HepG2 (cell line): ENCODE data around the gene ABCC1. TPM values are rescaled to one million over a fixed set of nuclear protein-coding genes. Genes with fewer than 3 reads are reported as not detected.
A peak's percentile ranks its signal among the peaks of the same experiment; 100 is the strongest.

Experiments used
- ATAC-seq: fragments of 200-7000 bp; cut with Tn5 transposase; 3 replicates; pipeline ENCODE4 v1.9.1; 2020; ENCODE audit warnings: mild to moderate bottlenecking, moderate library complexity
- BruUV-seq: library from RNA; stranded (reverse); fragments of 400-500 nt; replicated peaks from 2 replicates; lab custom pipeline; 2021; lab: Mats Ljungman, UMichigan
- CTCF ChIA-PET: fragments of 300-600 bp; formaldehyde crosslinking; extraction: SDS; loops from one replicate; lab custom pipeline; 2021; ENCODE audit warnings: low total read pairs, inconsistent platforms, low intra/inter-chr PET ratio; lab: Yijun Ruan, JAX
- POLR2A ChIA-PET: fragments of 350-600 bp; sonication (Branson Sonifier 250); formaldehyde crosslinking; loops from one replicate; lab custom pipeline; 2020; ENCODE audit warnings: antibody characterized with exemption, inconsistent platforms; lab: Yijun Ruan, JAX
- DNase-seq: peaks from one replicate; pipeline ENCODE4 v3.0.0-alpha.2; 2015; ENCODE audit warnings: low spot score
- FAIRE-seq: peaks from 3 replicates; lab custom pipeline; 2011; peaks lifted over from hg19 to GRCh38; lab: Jason Lieb, UNC
- H2AFZ ChIP-seq: one replicate; pipeline ENCODE4 v1.6.1; 2011; ENCODE audit warnings: low read length, inconsistent platforms
- H3K27ac ChIP-seq: fragments of 300-600 bp; 3 replicates; pipeline ENCODE4 v1.8.0; 2011; ENCODE audit warnings: mixed run types, mild to moderate bottlenecking, mixed read lengths, low read length, inconsistent platforms; ENCODE audit not compliant: insufficient read depth; ENCODE audit errors: extremely low read length
- H3K27me3 ChIP-seq, 2 experiments: fragments of 200-600 bp in 1 of 2; 2 replicates in 1 of 2; 3 replicates in 1 of 2; pipeline versions ENCODE4 v1.6.0 to v1.8.0; 2011; ENCODE audit warnings: low read length in 2 of 2, mild to moderate bottlenecking in 2 of 2, moderate library complexity in 2 of 2, inconsistent platforms in 1 of 2; ENCODE audit not compliant: insufficient read depth in 2 of 2, control insufficient read depth in 1 of 2
- H3K36me3 ChIP-seq, 2 experiments: fragments of 200-600 bp in 1 of 2; replicated peaks in 1 of 2; 2 replicates in 1 of 2; 3 replicates in 1 of 2; pipeline versions ENCODE4 v1.5.1 to v1.8.0; 2011; ENCODE audit warnings: low read length in 2 of 2, inconsistent platforms in 1 of 2; ENCODE audit not compliant: insufficient read depth in 2 of 2, control insufficient read depth in 1 of 2
- H3K4me1 ChIP-seq: 2 replicates; pipeline ENCODE4 v1.5.1; 2012; ENCODE audit warnings: low read length, inconsistent platforms; ENCODE audit not compliant: insufficient read depth
- H3K4me2 ChIP-seq: 2 replicates; pipeline ENCODE4 v1.6.0; 2011; ENCODE audit warnings: low read depth, low read length, inconsistent platforms
- H3K4me3 ChIP-seq, 3 experiments: fragments of 200-600 bp in 1 of 3; sonication (generic), shearing (Covaris generic) in 1 of 3; replicated peaks in 1 of 3; 2 replicates each; pipeline ENCODE4 v1.5.1; 2011 to 2016; ENCODE audit warnings: low read length in 3 of 3, inconsistent platforms in 2 of 3, low read depth in 2 of 3, mild to moderate bottlenecking in 2 of 3, control low read depth in 1 of 3, mixed read lengths in 1 of 3; ENCODE audit not compliant: insufficient read depth in 1 of 3
- H3K79me2 ChIP-seq: one replicate; pipeline ENCODE4 v1.6.1; 2011; ENCODE audit warnings: low read length, inconsistent platforms; ENCODE audit not compliant: insufficient read depth
- H3K9ac ChIP-seq: 2 replicates; pipeline ENCODE4 v1.6.0; 2011; ENCODE audit warnings: mild to moderate bottlenecking, low read depth, low read length, inconsistent platforms; ENCODE audit not compliant: insufficient read depth
- H3K9me3 ChIP-seq: 2 replicates; pipeline ENCODE4 v1.5.1; 2012; ENCODE audit warnings: mild to moderate bottlenecking, low read length
- H4K20me1 ChIP-seq: 2 replicates; pipeline ENCODE4 v1.6.0; 2011; ENCODE audit warnings: inconsistent platforms, mild to moderate bottlenecking, low read length, moderate library complexity; ENCODE audit not compliant: insufficient read depth
- ASH2L ChIP-seq: fragments of 300-600, 200-600 bp; sonication (generic); IDR thresholded peaks from 2 replicates; pipeline ENCODE4 v1.7.0; 2017; ENCODE audit warnings: low read depth, mild to moderate bottlenecking, moderate library complexity, mixed read lengths, low read length; ENCODE audit not compliant: insufficient read length
- ATM ChIP-seq: fragments of 450-650 bp; IDR thresholded peaks from 2 replicates; pipeline ENCODE4 v1.7.1; 2017; ENCODE audit warnings: mild to moderate bottlenecking, borderline replicate concordance
- GATA4 ChIP-seq: sonication (generic); IDR thresholded peaks from 2 replicates; pipeline ENCODE4 v1.6.1; 2016; ENCODE audit warnings: antibody characterized with exemption, low read depth, borderline replicate concordance
- NFKBIZ ChIP-seq: IDR thresholded peaks from 2 replicates; pipeline ENCODE4 v1.6.1; 2018; ENCODE audit warnings: missing genetic modification reagents, missing compliant biosample characterization
- NRL ChIP-seq: sonication (generic); formaldehyde crosslinking; IDR thresholded peaks from 2 replicates; pipeline ENCODE4 v1.5.0; 2020; ENCODE audit warnings: missing genetic modification reagents, mild to moderate bottlenecking, moderate library complexity, borderline replicate concordance
- SNAPC2 ChIP-seq: sonication (generic); formaldehyde crosslinking; IDR thresholded peaks from 2 replicates; pipeline ENCODE4 v1.8.1; 2022; ENCODE audit warnings: mild to moderate bottlenecking, missing genetic modification reagents
- SNAPC5 ChIP-seq: sonication (generic); formaldehyde crosslinking; IDR thresholded peaks from 2 replicates; pipeline ENCODE4 v1.8.1; 2023; ENCODE audit warnings: mild to moderate bottlenecking, missing genetic modification reagents, borderline replicate concordance
- SP1 ChIP-seq, 2 experiments: fragments of 450-650 bp in 1 of 2; sonication (generic) in 1 of 2; formaldehyde crosslinking in 1 of 2; IDR thresholded peaks; 2 replicates each; pipeline versions ENCODE4 v1.4.0 to v1.6.1; 2016 to 2020; ENCODE audit warnings: missing genetic modification reagents in 1 of 2
- SRF ChIP-seq: IDR thresholded peaks from 2 replicates; pipeline ENCODE4 v1.6.1; 2011; ENCODE audit warnings: mild to moderate bottlenecking, low read depth, low read length, moderate library complexity
- ZNF17 ChIP-seq: sonication (generic); formaldehyde crosslinking; IDR thresholded peaks from 2 replicates; pipeline ENCODE4 v1.5.0; 2020; ENCODE audit warnings: mild to moderate bottlenecking, missing genetic modification reagents
- ZNF251 ChIP-seq: sonication (generic); formaldehyde crosslinking; IDR thresholded peaks from 2 replicates; pipeline ENCODE4 v1.9.0; 2021; ENCODE audit warnings: mild to moderate bottlenecking, missing genetic modification reagents
- ZNF329 ChIP-seq: sonication (generic); formaldehyde crosslinking; IDR thresholded peaks from 2 replicates; pipeline ENCODE4 v1.9.0; 2021; ENCODE audit warnings: low read depth, mild to moderate bottlenecking, missing genetic modification reagents
- ZNF414 ChIP-seq: sonication (generic); formaldehyde crosslinking; IDR thresholded peaks from 2 replicates; pipeline ENCODE4 v1.5.0; 2020; ENCODE audit warnings: missing genetic modification reagents
- WGBS: methylation state at CpG from one replicate; pipeline ENCODE4 v1.1.6; 2017; ENCODE audit warnings: low lambda C conversion rate; 5-methylcytosine and 5-hydroxymethylcytosine counted together
- in situ Hi-C: cut with HindIII; loops from 2 replicates; pipeline ENCODE4 v1.10.0; 2017; ENCODE audit warnings: low pct_unique_long_range_greater_than_20kb; ENCODE audit not compliant: extremely low pct_ligation_motif_present
- intact Hi-C: fragments of 100-400 bp; cut with micrococcal nuclease; formaldehyde crosslinking; loops from one replicate; pipeline ENCODE4 v1.10.0; 2022; ENCODE audit not compliant: unreplicated experiment
- polyA plus RNA-seq, 8 experiments: library from polyadenylated mRNA; depleted of rRNA in 3 of 8; stranded (reverse) in 7 of 8; unstranded in 1 of 8; fragments of >200 nt; fragmentation: Illumina TruSeq in 4 of 8; extraction: Trizol in 4 of 8; gene quantifications; 2 replicates each; pipeline versions ENCODE4 v1.2.1 to v1.2.3, GENCODE V29; 2011 to 2016; ENCODE audit warnings: low read depth in 4 of 8, missing spikeins in 1 of 8, mixed read lengths in 1 of 8; ENCODE audit not compliant: insufficient read depth in 1 of 8
- total RNA-seq, 5 experiments: library from RNA; depleted of rRNA; stranded (reverse); fragments of >200 nt; fragmentation: Illumina TruSeq; extraction: Trizol; gene quantifications; 2 replicates each; pipeline ENCODE4 v1.2.3, GENCODE V29; 2016; ENCODE audit warnings: low read depth in 1 of 5
- TF ChIP-seq, protein P1 (sequence below): sonication (generic); formaldehyde crosslinking; IDR thresholded peaks from 2 replicates; pipeline ENCODE4 v1.9.0; 2021; ENCODE audit warnings: missing genetic modification reagents, mild to moderate bottlenecking, borderline replicate concordance
- TF ChIP-seq, protein P2 (sequence below): sonication (generic); formaldehyde crosslinking; IDR thresholded peaks from 2 replicates; pipeline ENCODE4 v1.4.0; 2020; ENCODE audit warnings: missing genetic modification reagents
- TF ChIP-seq, protein P3 (sequence below): sonication (generic); formaldehyde crosslinking; IDR thresholded peaks from 2 replicates; pipeline ENCODE4; 2020; ENCODE audit warnings: missing genetic modification reagents, mild to moderate bottlenecking, borderline replicate concordance
- TF ChIP-seq, protein P4 (sequence below): sonication (generic); formaldehyde crosslinking; IDR thresholded peaks from 2 replicates; pipeline ENCODE4 v1.4.0; 2020; ENCODE audit warnings: missing genetic modification reagents

ABCC1 gene
- total and polyA plus RNA-seq, 2 of the 13 experiments (the other 11 are each of a cell fraction or from before 2014, with no cell fraction given) = 13.0 to 30.6 TPM

DNA sequence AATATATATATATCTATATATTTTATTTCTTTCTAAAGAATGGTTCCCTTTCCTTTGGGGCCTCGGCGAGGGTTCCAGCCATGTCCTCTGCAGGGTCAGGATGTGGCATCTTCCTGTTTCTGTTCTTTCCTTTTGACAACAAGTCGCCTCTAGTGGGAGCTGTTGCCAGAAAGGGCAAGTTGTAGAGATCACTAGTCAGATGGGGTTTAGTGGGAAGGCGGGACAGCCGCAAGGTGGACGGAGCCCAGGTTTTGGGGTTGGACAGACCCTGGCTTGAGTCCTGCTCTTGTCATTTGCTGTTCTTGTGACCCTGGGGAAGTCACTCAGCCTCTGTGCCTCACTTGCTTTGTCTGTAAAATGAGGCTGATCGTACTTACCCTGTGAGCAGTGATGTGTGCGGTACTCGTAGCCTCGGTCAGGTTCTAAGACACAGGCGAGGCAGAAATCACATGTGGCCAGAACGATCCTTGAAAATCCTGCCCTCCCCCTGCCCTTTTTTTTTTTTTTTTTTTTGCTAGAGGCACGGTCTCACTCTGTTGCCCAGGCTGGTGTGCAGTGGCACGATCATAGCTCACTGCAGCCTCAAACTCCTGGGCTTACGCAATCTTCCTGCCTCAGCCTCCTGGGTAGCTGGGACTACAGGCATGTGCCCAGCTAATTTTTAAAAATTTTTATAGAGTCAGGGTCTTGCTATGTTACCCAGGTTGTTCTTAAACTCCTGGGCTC is 193.8 kb downstream of the ABCC1 start:
- no peaks in the 10 kb centered on the region for H3K79me2 ChIP-seq
- intact Hi-C loops = no loop called here
- H3K4me3 ChIP-seq = no peak overlapping the region
- WGBS = 92% methylated on average over 15 of the region's 15 CpGs
- peaks cover 22 to 40% of the 10 kb centered on the region in 2 experiments for H3K36me3 ChIP-seq
- peaks cover 3% of the 10 kb centered on the region; the same call in 1 of the 2 replicates for H4K20me1 ChIP-seq
- FAIRE-seq = peak; percentile 58
- POLR2A ChIA-PET = no interaction called here
- in situ Hi-C loops = no loop called here
- H2AFZ ChIP-seq = no peak overlapping the region
- ATAC-seq = peak; percentile 28
- DNase-seq = peak; percentile 65
- H3K9ac ChIP-seq = no peak overlapping the region
- H3K27me3 ChIP-seq = no peaks in the 10 kb centered on the region
- no peak overlapping the region for H3K4me2 ChIP-seq
- no peaks in the 10 kb centered on the region for H3K9me3 ChIP-seq
- BruUV-seq = no TSS peak
- CTCF ChIA-PET = interaction anchor here (1.2 kb wide), 1 partner anchor 365 kb away, joined by 3 read pairs; no protein-coding TSS in a partner anchor
- peaks cover 17% of the 10 kb centered on the region for H3K4me1 ChIP-seq
- H3K27ac ChIP-seq = no peak overlapping the region
- TF ChIP-seq GATA4 = no peak
- TF ChIP-seq ASH2L = no peak
- no peak for TF ChIP-seq ZNF414
- no peak for TF ChIP-seq SP1 (IDR thresholded peaks at IDR 0.05)
- no peak for TF ChIP-seq SP1 (CRISPR knock-in tag; IDR thresholded peaks at IDR 0.05)
- TF ChIP-seq, protein P1, sequence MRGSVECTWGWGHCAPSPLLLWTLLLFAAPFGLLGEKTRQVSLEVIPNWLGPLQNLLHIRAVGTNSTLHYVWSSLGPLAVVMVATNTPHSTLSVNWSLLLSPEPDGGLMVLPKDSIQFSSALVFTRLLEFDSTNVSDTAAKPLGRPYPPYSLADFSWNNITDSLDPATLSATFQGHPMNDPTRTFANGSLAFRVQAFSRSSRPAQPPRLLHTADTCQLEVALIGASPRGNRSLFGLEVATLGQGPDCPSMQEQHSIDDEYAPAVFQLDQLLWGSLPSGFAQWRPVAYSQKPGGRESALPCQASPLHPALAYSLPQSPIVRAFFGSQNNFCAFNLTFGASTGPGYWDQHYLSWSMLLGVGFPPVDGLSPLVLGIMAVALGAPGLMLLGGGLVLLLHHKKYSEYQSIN (CRISPR knock-in tag) = no peak
- TF ChIP-seq, protein P2, sequence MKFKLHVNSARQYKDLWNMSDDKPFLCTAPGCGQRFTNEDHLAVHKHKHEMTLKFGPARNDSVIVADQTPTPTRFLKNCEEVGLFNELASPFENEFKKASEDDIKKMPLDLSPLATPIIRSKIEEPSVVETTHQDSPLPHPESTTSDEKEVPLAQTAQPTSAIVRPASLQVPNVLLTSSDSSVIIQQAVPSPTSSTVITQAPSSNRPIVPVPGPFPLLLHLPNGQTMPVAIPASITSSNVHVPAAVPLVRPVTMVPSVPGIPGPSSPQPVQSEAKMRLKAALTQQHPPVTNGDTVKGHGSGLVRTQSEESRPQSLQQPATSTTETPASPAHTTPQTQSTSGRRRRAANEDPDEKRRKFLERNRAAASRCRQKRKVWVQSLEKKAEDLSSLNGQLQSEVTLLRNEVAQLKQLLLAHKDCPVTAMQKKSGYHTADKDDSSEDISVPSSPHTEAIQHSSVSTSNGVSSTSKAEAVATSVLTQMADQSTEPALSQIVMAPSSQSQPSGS (CRISPR knock-in tag) = no peak
- no peak for TF ChIP-seq NFKBIZ (CRISPR knock-in tag)
- no peak for TF ChIP-seq ZNF17 (CRISPR knock-in tag)
- TF ChIP-seq, protein P3, sequence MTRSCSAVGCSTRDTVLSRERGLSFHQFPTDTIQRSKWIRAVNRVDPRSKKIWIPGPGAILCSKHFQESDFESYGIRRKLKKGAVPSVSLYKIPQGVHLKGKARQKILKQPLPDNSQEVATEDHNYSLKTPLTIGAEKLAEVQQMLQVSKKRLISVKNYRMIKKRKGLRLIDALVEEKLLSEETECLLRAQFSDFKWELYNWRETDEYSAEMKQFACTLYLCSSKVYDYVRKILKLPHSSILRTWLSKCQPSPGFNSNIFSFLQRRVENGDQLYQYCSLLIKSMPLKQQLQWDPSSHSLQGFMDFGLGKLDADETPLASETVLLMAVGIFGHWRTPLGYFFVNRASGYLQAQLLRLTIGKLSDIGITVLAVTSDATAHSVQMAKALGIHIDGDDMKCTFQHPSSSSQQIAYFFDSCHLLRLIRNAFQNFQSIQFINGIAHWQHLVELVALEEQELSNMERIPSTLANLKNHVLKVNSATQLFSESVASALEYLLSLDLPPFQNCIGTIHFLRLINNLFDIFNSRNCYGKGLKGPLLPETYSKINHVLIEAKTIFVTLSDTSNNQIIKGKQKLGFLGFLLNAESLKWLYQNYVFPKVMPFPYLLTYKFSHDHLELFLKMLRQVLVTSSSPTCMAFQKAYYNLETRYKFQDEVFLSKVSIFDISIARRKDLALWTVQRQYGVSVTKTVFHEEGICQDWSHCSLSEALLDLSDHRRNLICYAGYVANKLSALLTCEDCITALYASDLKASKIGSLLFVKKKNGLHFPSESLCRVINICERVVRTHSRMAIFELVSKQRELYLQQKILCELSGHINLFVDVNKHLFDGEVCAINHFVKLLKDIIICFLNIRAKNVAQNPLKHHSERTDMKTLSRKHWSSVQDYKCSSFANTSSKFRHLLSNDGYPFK (CRISPR knock-in tag) = no peak
- peak; percentile 75; the same call in 1 of the 2 replicates for TF ChIP-seq SRF
- no peak for TF ChIP-seq ZNF251 (CRISPR knock-in tag)
- 0 out of 2 replicates have a peak, but pooled peaks have one; percentile 22 for TF ChIP-seq NRL
- no peak for TF ChIP-seq ATM
- TF ChIP-seq, protein P4, sequence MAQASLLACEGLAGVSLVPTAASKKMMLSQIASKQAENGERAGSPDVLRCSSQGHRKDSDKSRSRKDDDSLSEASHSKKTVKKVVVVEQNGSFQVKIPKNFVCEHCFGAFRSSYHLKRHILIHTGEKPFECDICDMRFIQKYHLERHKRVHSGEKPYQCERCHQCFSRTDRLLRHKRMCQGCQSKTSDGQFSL (CRISPR knock-in tag) = no peak
- no peak for TF ChIP-seq SNAPC5
- TF ChIP-seq ZNF329 (CRISPR knock-in tag) = no peak
- no peak for TF ChIP-seq SNAPC2
